Tibial nerve (tissue), 4 donors: ENCODE results near the gene FIGLA.

ENCODE experiments used
- CTCF ChIP-seq, 5 experiments: fragments of 200-600 bp in 3 of 5; fragments of 450-650 bp in 2 of 5; sonication (generic) in 3 of 5; IDR thresholded peaks; one replicate each; pipeline ENCODE4 v1.5.1; 2016 to 2019; ENCODE audit warnings: antibody characterized with exemption in 5 of 5, mild to moderate bottlenecking in 3 of 5, moderate library complexity in 2 of 5
- EP300 ChIP-seq, 2 donors: sonication (generic); formaldehyde crosslinking; IDR thresholded peaks; one replicate each; pipeline ENCODE4 v1.6.1; 2017; ENCODE audit warnings: antibody characterized with exemption in 2 of 2, mild to moderate bottlenecking in 1 of 2
- POLR2A ChIP-seq, 2 donors: fragments of 450-650 bp; IDR thresholded peaks; one replicate each; pipeline ENCODE4 v1.6.1; 2017; ENCODE audit warnings: antibody characterized with exemption in 2 of 2, mild to moderate bottlenecking in 2 of 2, moderate library complexity in 2 of 2

GRCh38 chr2:70826696-70827350 is 36.4 kb upstream of the FIGLA start:
- TF ChIP-seq CTCF (IDR thresholded peaks at IDR 0.05) (no peak), EP300 (IDR thresholded peaks at IDR 0.05) (no peak), POLR2A (IDR thresholded peaks at IDR 0.05) (no peak)
